K562 (cell line): ENCODE results near the gene PUDP. TPM values are rescaled to one million over a fixed set of nuclear protein-coding genes. Genes with fewer than 3 reads are reported as not detected.
"Not testable (repeated sequence)": the region's sequence is repeated elsewhere in the genome, so short reads cannot be mapped to it uniquely, and the experiment has no call there.

Experiments used
- ATAC-seq: fragments of 200-7000 bp; cut with Tn5 transposase; 3 replicates; pipeline ENCODE4 v1.9.1; 2020; ENCODE audit warnings: moderate library complexity
- BruUV-seq: library from RNA; stranded (reverse); fragments of 400-500 nt; replicated peaks from 2 replicates; lab custom pipeline; 2021; lab: Mats Ljungman, UMichigan
- CTCF ChIA-PET: fragments of 300-600 bp; formaldehyde crosslinking; extraction: SDS; loops from one replicate; lab custom pipeline; 2021; ENCODE audit warnings: low intra/inter-chr PET ratio; lab: Yijun Ruan, JAX
- POLR2A ChIA-PET: fragments of 300-600, 350-650 bp; sonication (Branson Sonifier 250); formaldehyde crosslinking; extraction: SDS; loops from one replicate; lab custom pipeline; 2021; ENCODE audit warnings: antibody characterized with exemption, inconsistent platforms; lab: Yijun Ruan, JAX
- DNase-seq, 4 experiments: peaks; one replicate each; pipeline versions ENCODE4 v3.0.0 to v3.0.0-alpha.2; 2011 to 2018; ENCODE audit warnings: low spot score in 3 of 4, mixed read lengths in 3 of 4; ENCODE audit errors: extremely low read depth in 1 of 4
- FAIRE-seq: peaks from 2 replicates; lab custom pipeline; 2011; peaks lifted over from hg19 to GRCh38; lab: Jason Lieb, UNC
- H2AFZ ChIP-seq: 2 replicates; pipeline ENCODE4 v1.6.0; 2011; ENCODE audit warnings: low read depth, low read length, control low read depth, inconsistent platforms
- H3K27ac ChIP-seq: fragments of 200-600 bp; 3 replicates; pipeline ENCODE4 v1.8.0; 2011; ENCODE audit warnings: low read depth, mild to moderate bottlenecking, control low read depth, inconsistent platforms, low read length, moderate library complexity, mixed read lengths; ENCODE audit errors: extremely low read depth
- H3K27me3 ChIP-seq, 2 experiments: fragments of 300-600 bp in 1 of 2; 2 replicates in 1 of 2; 3 replicates in 1 of 2; pipeline versions ENCODE4 v1.6.0 to v1.8.0; 2011; ENCODE audit warnings: inconsistent platforms in 2 of 2, low read length in 2 of 2, mild to moderate bottlenecking in 1 of 2, mixed read lengths in 1 of 2, moderate library complexity in 1 of 2; ENCODE audit not compliant: control insufficient read depth in 2 of 2, insufficient read depth in 2 of 2
- H3K36me3 ChIP-seq: fragments of 300-600 bp; 3 replicates; pipeline ENCODE4 v1.8.0; 2011; ENCODE audit warnings: mild to moderate bottlenecking, low read length, inconsistent platforms; ENCODE audit not compliant: control insufficient read depth, insufficient read depth
- H3K4me1 ChIP-seq, 2 experiments: fragments of 200-600 bp in 1 of 2; replicated peaks in 1 of 2; 2 replicates in 1 of 2; 3 replicates in 1 of 2; pipeline versions ENCODE4 v1.5.1 to v1.8.0; 2011; ENCODE audit warnings: inconsistent platforms in 2 of 2, low read length in 2 of 2, mild to moderate bottlenecking in 1 of 2, mixed read lengths in 1 of 2, moderate library complexity in 1 of 2; ENCODE audit not compliant: control insufficient read depth in 2 of 2, insufficient read depth in 2 of 2
- H3K4me2 ChIP-seq: 2 replicates; pipeline ENCODE4 v1.6.1; 2011; ENCODE audit warnings: low read length, control low read depth, inconsistent platforms, mixed read lengths; ENCODE audit not compliant: insufficient read depth
- H3K4me3 ChIP-seq: fragments of 200-600 bp; sonication (generic), shearing (Covaris generic); 2 replicates; pipeline ENCODE4 v1.5.1; 2016; ENCODE audit warnings: control low read depth, inconsistent platforms
- H3K79me2 ChIP-seq: fragments of 200-600 bp; 3 replicates; pipeline ENCODE4 v1.8.0; 2011; ENCODE audit warnings: low read length, inconsistent platforms; ENCODE audit not compliant: control insufficient read depth, insufficient read depth
- H3K9ac ChIP-seq, 2 experiments: 2 replicates each; pipeline versions ENCODE4 v1.6.0 to v1.6.1; 2011; ENCODE audit warnings: low read depth in 2 of 2, low read length in 2 of 2, control low read depth in 1 of 2, inconsistent platforms in 1 of 2, mild to moderate bottlenecking in 1 of 2, mixed read lengths in 1 of 2; ENCODE audit not compliant: insufficient read depth in 1 of 2
- H3K9me1 ChIP-seq: one replicate; pipeline ENCODE4 v1.6.0; 2011; ENCODE audit warnings: inconsistent platforms, mild to moderate bottlenecking, low read length, moderate library complexity; ENCODE audit not compliant: control insufficient read depth, insufficient read depth
- H3K9me3 ChIP-seq: replicated peaks from 2 replicates; pipeline ENCODE4 v1.5.1; 2011; ENCODE audit warnings: low read depth, low read length, inconsistent platforms; ENCODE audit not compliant: control insufficient read depth, insufficient read depth
- H4K20me1 ChIP-seq: replicated peaks from 2 replicates; pipeline ENCODE4 v1.6.1; 2011; ENCODE audit warnings: low read length, inconsistent platforms, mixed read lengths; ENCODE audit not compliant: control insufficient read depth, insufficient read depth
- WGBS: fragments of 100-300 bp; shearing (Covaris generic); methylation state at CpG from one replicate; pipeline ENCODE4 v1.1.6; 2016; ENCODE audit warnings: low coverage, mixed read lengths; ENCODE audit not compliant: insufficient coverage; ENCODE audit errors: missing lambda C conversion rate; 5-methylcytosine and 5-hydroxymethylcytosine counted together
- in situ Hi-C: fragments of 300-500 bp; cut with MboI; formaldehyde crosslinking; loops from 4 replicates; pipeline ENCODE4 v1.15.0; 2018; ENCODE audit warnings: inconsistent platforms, mixed read lengths
- intact Hi-C: fragments of 100-400 bp; cut with micrococcal nuclease; formaldehyde crosslinking; loops from 2 replicates; pipeline ENCODE4 v1.14.2; 2022
- polyA plus RNA-seq, 8 experiments: library from polyadenylated mRNA; depleted of rRNA in 4 of 8; stranded (reverse) in 5 of 8; unstranded in 3 of 8; fragments of >200 nt; fragmentation: Nextera tagmentation in 2 of 8; fragmentation: Illumina TruSeq in 1 of 8; extraction: Ambion mirVana in 2 of 8; extraction: Trizol in 1 of 8; gene quantifications; 2 replicates each; pipeline versions ENCODE4 v1.2.1 to v1.2.3, GENCODE V29; 2011 to 2014; ENCODE audit warnings: inconsistent platforms in 1 of 8, missing spikeins in 1 of 8
- total RNA-seq, 7 experiments: library from RNA; depleted of rRNA in 6 of 7; stranded (reverse); fragments of >200 nt in 6 of 7; fragmentation: Illumina TruSeq in 2 of 7; extraction: Trizol in 2 of 7; gene quantifications; 2 replicates each; pipeline versions ENCODE4 v1.2.1 to v1.2.3, GENCODE V29; 2011 to 2021; ENCODE audit warnings: low replicate concordance in 1 of 7
- TF ChIP-seq, protein P1 (sequence below): fragments of 450-650 bp; IDR thresholded peaks from 2 replicates; pipeline ENCODE4 v1.6.1; 2016; ENCODE audit warnings: mild to moderate bottlenecking
- TF ChIP-seq, protein P2 (sequence below): sonication (generic); IDR thresholded peaks from 2 replicates; pipeline ENCODE4 v1.6.1; 2016

The PUDP gene
- total and polyA plus RNA-seq, 9 of the 15 experiments (the other 6 are each of a cell fraction or from before 2014, with no cell fraction given), result 13.6 to 63.0 (median 29.2) TPM

DNA sequence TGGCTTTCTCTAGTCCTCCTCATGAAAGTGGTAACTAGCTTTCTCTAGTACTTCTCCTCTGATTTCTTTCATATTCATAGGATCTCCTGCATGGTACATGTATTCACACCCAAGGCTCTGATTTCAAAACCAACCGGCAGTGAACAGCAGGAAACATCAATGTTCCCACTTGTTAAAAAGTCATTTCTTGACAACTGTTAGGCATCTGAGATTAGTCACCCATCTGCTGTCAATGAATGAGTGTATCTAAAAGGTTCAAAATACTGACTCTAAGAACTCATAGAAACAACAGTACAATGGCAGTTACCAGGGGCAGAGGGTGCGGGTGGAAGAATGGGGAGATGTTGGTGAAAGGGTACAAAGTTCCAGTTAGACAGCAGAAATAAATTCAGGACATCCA is 31.5 kb upstream of the PUDP start (continued):
- TF ChIP-seq, protein P1, sequence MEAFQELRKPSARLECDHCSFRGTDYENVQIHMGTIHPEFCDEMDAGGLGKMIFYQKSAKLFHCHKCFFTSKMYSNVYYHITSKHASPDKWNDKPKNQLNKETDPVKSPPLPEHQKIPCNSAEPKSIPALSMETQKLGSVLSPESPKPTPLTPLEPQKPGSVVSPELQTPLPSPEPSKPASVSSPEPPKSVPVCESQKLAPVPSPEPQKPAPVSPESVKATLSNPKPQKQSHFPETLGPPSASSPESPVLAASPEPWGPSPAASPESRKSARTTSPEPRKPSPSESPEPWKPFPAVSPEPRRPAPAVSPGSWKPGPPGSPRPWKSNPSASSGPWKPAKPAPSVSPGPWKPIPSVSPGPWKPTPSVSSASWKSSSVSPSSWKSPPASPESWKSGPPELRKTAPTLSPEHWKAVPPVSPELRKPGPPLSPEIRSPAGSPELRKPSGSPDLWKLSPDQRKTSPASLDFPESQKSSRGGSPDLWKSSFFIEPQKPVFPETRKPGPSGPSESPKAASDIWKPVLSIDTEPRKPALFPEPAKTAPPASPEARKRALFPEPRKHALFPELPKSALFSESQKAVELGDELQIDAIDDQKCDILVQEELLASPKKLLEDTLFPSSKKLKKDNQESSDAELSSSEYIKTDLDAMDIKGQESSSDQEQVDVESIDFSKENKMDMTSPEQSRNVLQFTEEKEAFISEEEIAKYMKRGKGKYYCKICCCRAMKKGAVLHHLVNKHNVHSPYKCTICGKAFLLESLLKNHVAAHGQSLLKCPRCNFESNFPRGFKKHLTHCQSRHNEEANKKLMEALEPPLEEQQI, result no peak

DNA sequence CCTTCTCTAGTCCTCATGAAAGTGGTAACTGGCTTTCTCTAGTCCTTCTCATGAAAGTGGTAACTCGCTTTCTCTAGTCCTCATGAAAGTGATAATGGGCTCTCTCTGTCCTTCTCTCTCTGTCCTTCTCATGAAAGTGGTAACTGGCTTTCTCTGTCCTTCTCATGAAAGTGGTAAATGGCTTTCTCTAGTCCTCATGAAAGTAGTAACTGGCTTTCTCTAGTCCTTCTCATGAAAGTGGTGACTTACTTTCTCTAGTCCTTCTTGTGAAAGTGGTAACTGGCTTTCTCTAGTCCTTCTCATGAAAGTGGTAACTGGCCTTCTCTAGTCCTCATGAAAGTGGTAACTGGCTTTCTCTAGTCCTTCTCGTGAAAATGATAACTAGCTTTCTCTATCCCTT is 30.9 kb upstream of the PUDP start:
- H3K9me3 ChIP-seq, H3K79me2 ChIP-seq: not testable (repeated sequence)
- TF ChIP-seq, protein P2, sequence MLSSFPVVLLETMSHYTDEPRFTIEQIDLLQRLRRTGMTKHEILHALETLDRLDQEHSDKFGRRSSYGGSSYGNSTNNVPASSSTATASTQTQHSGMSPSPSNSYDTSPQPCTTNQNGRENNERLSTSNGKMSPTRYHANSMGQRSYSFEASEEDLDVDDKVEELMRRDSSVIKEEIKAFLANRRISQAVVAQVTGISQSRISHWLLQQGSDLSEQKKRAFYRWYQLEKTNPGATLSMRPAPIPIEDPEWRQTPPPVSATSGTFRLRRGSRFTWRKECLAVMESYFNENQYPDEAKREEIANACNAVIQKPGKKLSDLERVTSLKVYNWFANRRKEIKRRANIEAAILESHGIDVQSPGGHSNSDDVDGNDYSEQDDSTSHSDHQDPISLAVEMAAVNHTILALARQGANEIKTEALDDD, result peak; percentile 75

More for the DNA sequence above, 30.9 kb upstream of the PUDP start:
- intact Hi-C loops, H3K4me2 ChIP-seq, BruUV-seq, H3K36me3 ChIP-seq, POLR2A ChIA-PET, CTCF ChIA-PET, FAIRE-seq, H3K27ac ChIP-seq, H3K4me1 ChIP-seq, H3K4me3 ChIP-seq, in situ Hi-C loops, H3K9ac ChIP-seq, ATAC-seq, H4K20me1 ChIP-seq, DNase-seq, H3K9me1 ChIP-seq, H3K27me3 ChIP-seq, H2AFZ ChIP-seq: not testable (repeated sequence)
- WGBS, result 0% methylated on average over 2 of the region's 2 CpGs
